GM10266 (cell line): Measurements from ENCODE around the gene PIM1.
"Not testable (repeated sequence)": the region's sequence is repeated elsewhere in the genome, so short reads cannot be mapped to it uniquely, and the experiment has no call there.

ENCODE experiments used
- DNase-seq: peaks from one replicate; pipeline ENCODE4 v3.0.0; 2012; ENCODE audit errors: extremely low spot score
- TF ChIP-seq, protein P1 (sequence below): IDR thresholded peaks from 2 replicates; pipeline ENCODE4 v1.5.1; 2012; ENCODE audit warnings: mild to moderate bottlenecking, low read depth; ENCODE audit not compliant: control insufficient read depth, insufficient read depth; ENCODE audit errors: missing control alignments

Gene PIM1

DNA sequence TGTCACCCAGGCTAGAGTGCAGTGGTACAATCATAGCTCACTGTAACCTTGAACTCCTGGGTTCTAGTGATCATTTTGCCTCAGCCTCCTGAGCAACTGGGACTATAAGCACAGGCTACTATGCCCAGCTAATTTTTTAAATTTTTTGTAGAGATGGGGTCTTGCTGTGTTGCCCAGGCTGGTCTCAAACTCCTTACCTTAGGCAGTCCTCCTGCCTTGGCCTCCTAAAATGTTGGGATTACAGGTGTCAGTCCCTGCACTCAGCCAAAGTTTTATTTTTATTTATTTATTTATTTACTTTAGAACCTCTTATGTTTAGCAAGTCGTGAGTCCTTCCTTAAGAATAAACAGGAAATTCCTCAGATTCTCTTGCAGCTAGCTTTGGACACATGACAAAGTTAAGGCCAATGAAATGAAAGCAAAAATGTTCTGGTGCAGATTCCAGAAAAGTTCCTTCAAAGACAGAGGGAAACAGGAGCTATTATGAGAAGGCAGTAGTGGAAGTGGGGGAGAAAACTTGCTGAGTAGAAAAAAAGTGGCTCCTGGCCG, 19.1 kb downstream of the PIM1 start:
- no peak for DNase-seq
- TF ChIP-seq, protein P1, sequence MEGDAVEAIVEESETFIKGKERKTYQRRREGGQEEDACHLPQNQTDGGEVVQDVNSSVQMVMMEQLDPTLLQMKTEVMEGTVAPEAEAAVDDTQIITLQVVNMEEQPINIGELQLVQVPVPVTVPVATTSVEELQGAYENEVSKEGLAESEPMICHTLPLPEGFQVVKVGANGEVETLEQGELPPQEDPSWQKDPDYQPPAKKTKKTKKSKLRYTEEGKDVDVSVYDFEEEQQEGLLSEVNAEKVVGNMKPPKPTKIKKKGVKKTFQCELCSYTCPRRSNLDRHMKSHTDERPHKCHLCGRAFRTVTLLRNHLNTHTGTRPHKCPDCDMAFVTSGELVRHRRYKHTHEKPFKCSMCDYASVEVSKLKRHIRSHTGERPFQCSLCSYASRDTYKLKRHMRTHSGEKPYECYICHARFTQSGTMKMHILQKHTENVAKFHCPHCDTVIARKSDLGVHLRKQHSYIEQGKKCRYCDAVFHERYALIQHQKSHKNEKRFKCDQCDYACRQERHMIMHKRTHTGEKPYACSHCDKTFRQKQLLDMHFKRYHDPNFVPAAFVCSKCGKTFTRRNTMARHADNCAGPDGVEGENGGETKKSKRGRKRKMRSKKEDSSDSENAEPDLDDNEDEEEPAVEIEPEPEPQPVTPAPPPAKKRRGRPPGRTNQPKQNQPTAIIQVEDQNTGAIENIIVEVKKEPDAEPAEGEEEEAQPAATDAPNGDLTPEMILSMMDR: no peak

DNA sequence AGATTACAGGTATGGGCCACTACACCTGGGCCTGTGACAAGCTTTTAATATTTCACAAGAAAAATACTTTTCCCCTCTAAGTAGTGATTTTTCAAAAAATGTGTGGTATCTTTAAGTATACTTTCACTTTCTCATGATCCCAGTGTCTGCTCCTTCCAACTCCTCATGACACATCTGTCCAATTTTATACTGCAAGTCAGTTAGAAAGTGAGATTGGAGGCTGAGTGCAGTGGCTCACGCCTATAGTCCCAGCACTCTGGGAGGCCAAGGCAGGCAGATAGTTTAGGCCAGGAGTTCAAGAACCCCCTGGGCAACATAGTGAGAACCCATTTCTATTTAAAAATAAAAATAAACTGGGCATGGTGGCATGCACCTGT, 20.2 kb downstream of the PIM1 start:
- DNase-seq: no peak
- TF ChIP-seq, protein P1: no peak

DNA sequence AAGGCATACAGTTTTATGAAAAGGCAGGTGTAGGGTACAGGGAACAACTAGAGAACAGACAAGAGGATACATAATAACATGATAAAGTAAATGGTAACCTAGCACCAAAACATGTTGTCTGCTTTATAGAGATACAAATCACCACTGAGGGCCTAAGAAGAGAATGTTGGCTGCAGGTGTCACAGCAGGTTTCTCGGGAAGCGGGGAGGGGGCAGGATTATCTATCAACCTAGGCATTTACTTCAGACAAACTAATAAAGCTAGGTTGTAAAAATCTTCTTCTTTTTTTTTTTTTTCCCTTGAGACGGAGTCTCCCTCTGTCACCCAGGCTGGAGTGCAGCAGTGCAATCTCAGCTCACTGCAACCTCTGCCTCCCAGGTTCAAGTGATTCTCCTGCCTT, 22.7 kb downstream of the PIM1 start:
- TF ChIP-seq, protein P1: no peak
- no peak for DNase-seq

DNA sequence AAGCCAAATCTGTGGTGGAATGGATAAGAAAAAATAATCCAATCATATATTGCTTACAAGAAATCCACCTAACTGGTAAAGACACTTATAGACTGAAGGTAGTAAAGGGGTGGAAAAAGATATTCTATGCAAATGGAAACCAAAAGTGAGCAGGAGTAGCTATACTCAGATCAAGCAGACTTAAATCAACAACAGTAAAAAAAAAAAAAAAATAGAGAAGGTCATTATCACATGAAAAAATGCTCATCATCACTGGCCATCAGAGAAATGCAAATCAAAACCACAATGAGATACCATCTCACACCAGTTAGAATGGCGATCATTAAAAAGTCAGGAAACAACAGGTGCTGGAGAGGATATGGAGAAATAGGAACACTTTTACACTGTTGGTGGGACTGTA, 24.9 kb downstream of the PIM1 start:
- DNase-seq: not testable (repeated sequence)

DNA sequence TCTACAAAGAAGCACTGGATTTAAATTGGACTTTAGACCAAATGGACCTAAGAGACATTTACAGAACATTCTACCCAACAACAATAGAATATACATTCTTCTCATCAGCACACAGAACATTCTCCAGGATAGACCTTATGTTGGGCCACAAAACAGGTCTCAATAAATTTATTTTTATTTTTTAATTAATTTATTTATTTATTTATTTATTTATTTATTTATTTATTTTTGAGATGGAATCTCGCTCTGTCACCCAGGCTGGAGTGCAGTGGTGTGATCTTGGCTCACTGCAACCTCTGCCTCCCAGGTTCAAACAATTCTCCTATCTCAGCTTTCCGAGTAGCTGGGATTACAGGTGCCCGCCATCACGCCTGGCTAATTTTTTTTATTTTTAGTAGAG, 26.5 kb downstream of the PIM1 start:
- DNase-seq: not testable (repeated sequence)

DNA sequence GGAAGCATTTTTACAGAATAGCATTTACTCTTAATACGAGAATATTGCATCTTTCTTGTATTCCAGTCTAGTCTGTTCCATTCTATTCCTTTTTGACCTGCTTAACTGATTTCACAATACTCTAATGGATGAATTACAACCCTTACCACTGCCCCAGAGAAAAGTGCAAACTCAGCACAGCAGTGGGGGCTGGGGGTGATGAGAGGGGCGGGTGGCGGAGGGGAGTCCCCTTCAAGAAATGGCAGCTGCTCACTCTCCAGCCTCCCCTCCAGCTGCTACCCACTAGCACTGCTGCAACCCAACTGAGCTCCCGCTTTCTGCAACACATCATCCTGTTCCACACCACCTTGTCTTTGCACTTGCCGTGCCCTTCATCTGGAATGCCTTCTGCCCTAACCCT, 30.1 kb downstream of the PIM1 start:
- DNase-seq: no peak
- TF ChIP-seq, protein P1: no peak

DNA sequence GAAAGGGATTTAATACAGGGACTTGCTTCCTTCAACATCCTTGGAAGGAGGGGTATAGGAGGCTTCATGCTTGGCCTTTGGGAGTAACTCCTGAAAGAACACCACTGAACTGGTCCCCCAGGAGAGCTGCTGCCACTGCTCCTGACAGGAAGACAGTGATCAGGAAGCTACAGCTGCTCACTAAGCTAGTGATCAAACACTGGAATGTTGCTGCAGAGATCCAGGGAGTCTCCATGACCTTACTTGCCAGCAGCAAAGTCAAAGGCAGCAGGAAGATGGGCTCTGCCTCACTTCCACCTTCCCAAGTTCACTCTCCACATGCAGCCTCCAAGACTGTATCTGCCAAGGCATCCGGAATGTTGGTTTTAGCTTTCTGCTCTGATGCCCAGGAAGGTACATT, 31.8 kb downstream of the PIM1 start:
- DNase-seq: no peak
- TF ChIP-seq, protein P1: no peak

DNA sequence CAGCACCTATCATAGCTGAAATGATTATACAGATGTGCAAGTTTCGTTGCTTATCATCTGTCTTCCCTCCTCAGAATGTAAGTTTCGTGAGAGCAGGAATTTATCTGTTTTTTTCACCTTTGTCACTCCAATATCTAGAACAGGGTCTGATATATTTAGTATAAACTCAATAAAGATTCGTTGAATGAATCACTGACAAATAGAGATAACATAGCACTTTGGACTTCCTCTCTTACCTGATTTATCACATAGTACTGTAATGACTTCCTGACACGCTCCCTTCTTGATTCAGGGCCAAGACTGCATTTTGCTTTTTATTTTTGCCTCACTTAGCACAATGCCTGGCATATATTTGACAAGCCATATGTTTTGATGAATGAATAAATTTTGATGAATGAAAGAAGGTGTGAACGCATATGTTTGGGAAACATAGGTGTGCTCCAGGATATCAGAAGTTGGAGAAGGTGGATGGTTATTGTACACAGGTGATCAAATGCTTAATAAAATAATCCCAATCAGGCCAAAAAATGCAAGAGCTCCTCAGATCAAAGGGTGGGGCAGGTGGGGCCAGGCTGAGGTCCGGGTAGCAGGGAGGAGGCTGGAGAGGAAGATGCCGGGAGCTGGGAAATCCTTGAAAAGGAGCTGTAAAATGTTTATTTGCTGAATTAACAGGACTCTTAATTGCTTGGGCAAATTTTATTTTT, 33.0 kb downstream of the PIM1 start:
- DNase-seq: no peak
- TF ChIP-seq, protein P1: no peak
